HUES48 (cell line): ENCODE results near the gene COMMD3.

Source experiments
- H3K27ac ChIP-seq: one replicate; pipeline ENCODE4 v1.7.0; 2013; ENCODE audit warnings: low read depth, low read length, inconsistent platforms
- H3K27me3 ChIP-seq: 2 replicates; pipeline ENCODE4 v1.6.1; 2013; ENCODE audit warnings: mild to moderate bottlenecking, low read length; ENCODE audit not compliant: control insufficient read depth, insufficient read depth
- H3K36me3 ChIP-seq: 2 replicates; pipeline ENCODE4 v1.6.1; 2013; ENCODE audit warnings: low read length; ENCODE audit not compliant: control insufficient read depth, insufficient read depth
- H3K4me1 ChIP-seq: 2 replicates; pipeline ENCODE4 v1.6.1; 2013; ENCODE audit warnings: mild to moderate bottlenecking, low read length; ENCODE audit not compliant: control insufficient read depth, insufficient read depth
- H3K4me3 ChIP-seq: 2 replicates; pipeline ENCODE4 v1.5.1; 2013; ENCODE audit warnings: mild to moderate bottlenecking, low read depth, low read length
- H3K9ac ChIP-seq: 2 replicates; pipeline ENCODE4 v1.6.1; 2013; ENCODE audit warnings: mild to moderate bottlenecking, low read depth, low read length, moderate library complexity
- H3K9me3 ChIP-seq: 2 replicates; pipeline ENCODE4 v1.6.1; 2013; ENCODE audit warnings: low read length; ENCODE audit not compliant: control insufficient read depth, insufficient read depth

The COMMD3 gene

GRCh38 chr10:22316286-22317075, at the start of gene COMMD3:
Gene COMMD3, plus strand, starts transcription at chr10:22316388. Its CDS starts 30 bp downstream, at chr10:22316418.
- H3K36me3 ChIP-seq, result no peaks in the 10 kb centered on the region
- H3K9ac ChIP-seq, result peak within 1 kb of the TSS; percentile 61
- peaks cover 76% of the 10 kb centered on the region for H3K27me3 ChIP-seq
- peak within 1 kb of the TSS; percentile 81 for H3K4me3 ChIP-seq
- peaks cover 30% of the 10 kb centered on the region for H3K4me1 ChIP-seq
- peak within 1 kb of the TSS; percentile 68 for H3K27ac ChIP-seq
- H3K9me3 ChIP-seq, result no peaks in the 10 kb centered on the region

DNA sequence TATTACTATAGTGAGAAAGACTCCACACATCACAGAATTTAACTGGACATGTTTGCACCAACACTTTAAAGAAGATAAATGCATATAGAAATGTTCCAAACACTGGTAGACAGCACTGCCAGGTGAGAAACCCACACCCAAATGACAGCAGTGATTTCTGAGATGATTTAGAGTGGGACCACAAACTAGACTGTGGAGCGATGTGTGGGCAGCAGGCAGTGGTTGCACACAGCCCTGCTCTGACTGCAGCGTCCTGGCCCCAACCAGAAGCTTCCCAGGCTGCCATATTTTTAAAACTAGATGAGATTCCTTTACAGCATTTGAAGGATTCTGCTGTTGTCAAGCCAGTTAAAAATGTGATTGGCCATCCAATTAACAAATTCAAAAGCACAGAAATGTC, 47.7 kb upstream of the COMMD3 start:
- H3K4me1 ChIP-seq, result no peaks in the 10 kb centered on the region
- no peaks in the 10 kb centered on the region for H3K36me3 ChIP-seq
- no peaks in the 10 kb centered on the region for H3K9me3 ChIP-seq
- no peak overlapping the region for H3K27ac ChIP-seq
- no peak overlapping the region for H3K4me3 ChIP-seq
- no peaks in the 10 kb centered on the region for H3K27me3 ChIP-seq
- H3K9ac ChIP-seq, result no peak overlapping the region

GRCh38 chr10:22271786-22272185, 44.4 kb upstream of the COMMD3 start:
- H3K4me3 ChIP-seq, result no peak overlapping the region
- H3K9ac ChIP-seq, result no peak overlapping the region
- H3K36me3 ChIP-seq, result no peaks in the 10 kb centered on the region
- no peaks in the 10 kb centered on the region for H3K4me1 ChIP-seq
- H3K9me3 ChIP-seq, result no peaks in the 10 kb centered on the region
- H3K27me3 ChIP-seq, result no peaks in the 10 kb centered on the region
- no peak overlapping the region for H3K27ac ChIP-seq

DNA sequence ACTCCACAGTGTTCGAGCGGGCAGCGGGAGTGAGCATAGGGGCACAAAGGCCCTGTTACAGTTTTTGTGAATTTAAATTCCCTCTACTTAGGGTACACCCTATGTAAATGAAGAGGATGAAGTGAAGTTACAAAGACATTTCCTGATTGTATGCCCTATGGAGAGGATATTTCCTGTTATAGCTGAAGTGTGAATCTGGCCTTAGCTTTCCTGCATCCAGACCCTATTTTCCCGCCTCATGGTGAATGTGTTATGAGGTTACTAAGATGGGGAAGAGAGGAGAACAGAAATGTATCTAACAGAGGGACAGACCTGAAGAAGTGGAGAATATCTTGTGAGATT, 37.8 kb upstream of the COMMD3 start:
- Histone ChIP-seq H3K9ac (no peak overlapping the region), H3K4me1 (peaks cover 27% of the 10 kb centered on the region), H3K27me3 (no peaks in the 10 kb centered on the region; the same call in 1 of the 2 replicates), H3K4me3 (no peak overlapping the region), H3K27ac (no peak overlapping the region), H3K36me3 (no peaks in the 10 kb centered on the region), H3K9me3 (no peaks in the 10 kb centered on the region)

GRCh38 chr10:22280078-22280477, 36.1 kb upstream of the COMMD3 start:
- H3K27me3 ChIP-seq, result no peaks in the 10 kb centered on the region; the same call in 1 of the 2 replicates
- peak overlapping the region; percentile 18; the same call in 1 of the 2 replicates for H3K4me3 ChIP-seq
- H3K9me3 ChIP-seq, result no peaks in the 10 kb centered on the region
- H3K4me1 ChIP-seq, result peaks cover 27% of the 10 kb centered on the region
- no peaks in the 10 kb centered on the region for H3K36me3 ChIP-seq
- H3K27ac ChIP-seq, result no peak overlapping the region
- no peak overlapping the region for H3K9ac ChIP-seq

DNA sequence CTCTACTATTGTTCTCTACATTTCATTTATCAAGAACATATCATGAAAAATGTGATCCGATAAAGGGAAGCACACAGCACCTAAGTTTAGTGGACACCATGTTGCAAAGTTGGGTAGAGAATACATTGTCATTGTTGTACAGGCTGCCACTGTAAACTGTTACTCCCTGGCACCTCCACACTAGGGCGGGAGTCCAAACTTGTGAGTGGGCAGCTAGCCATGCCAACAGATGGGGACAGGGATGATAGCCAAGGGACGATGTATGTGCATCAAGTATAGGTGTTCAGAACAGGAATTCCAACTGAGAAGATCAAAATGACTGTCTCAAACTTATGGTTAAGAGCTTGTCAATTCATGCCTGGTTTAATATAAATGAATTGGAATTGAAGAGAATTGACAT, 31.1 kb upstream of the COMMD3 start:
- H3K36me3 ChIP-seq, result no peaks in the 10 kb centered on the region
- no peaks in the 10 kb centered on the region for H3K27me3 ChIP-seq
- no peak overlapping the region for H3K27ac ChIP-seq
- H3K4me3 ChIP-seq, result no peak overlapping the region
- H3K4me1 ChIP-seq, result peaks cover 8% of the 10 kb centered on the region
- H3K9ac ChIP-seq, result no peak overlapping the region
- H3K9me3 ChIP-seq, result no peaks in the 10 kb centered on the region

GRCh38 chr10:22293747-22294404, 22.3 kb upstream of the COMMD3 start:
- Histone ChIP-seq H3K9ac (no peak overlapping the region), H3K27me3 (no peaks in the 10 kb centered on the region), H3K4me1 (no peaks in the 10 kb centered on the region), H3K36me3 (no peaks in the 10 kb centered on the region), H3K4me3 (no peak overlapping the region), H3K9me3 (no peaks in the 10 kb centered on the region), H3K27ac (no peak overlapping the region)

DNA sequence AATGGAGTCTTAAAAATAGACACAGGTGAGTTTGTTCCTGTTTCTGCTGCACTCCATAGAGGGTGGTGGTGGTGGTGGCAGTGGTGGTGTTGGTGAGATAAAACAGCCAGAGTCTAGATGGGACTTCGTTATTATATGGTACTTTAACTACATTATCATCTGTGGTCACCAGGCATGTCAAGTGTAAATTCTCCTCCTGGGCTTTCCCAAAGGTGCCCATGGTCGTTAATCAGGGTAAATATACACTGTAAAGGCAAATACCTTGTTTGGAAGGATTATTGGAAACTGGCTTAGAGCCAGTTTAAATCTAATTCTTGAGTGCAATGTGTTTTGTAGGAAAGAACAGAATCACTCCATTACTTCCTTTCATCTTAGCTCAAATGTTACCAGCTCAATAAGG, 21.5 kb upstream of the COMMD3 start:
- no peaks in the 10 kb centered on the region for H3K9me3 ChIP-seq
- no peak overlapping the region for H3K27ac ChIP-seq
- no peaks in the 10 kb centered on the region for H3K36me3 ChIP-seq
- no peak overlapping the region for H3K4me3 ChIP-seq
- no peak overlapping the region for H3K9ac ChIP-seq
- H3K4me1 ChIP-seq, result no peaks in the 10 kb centered on the region
- no peaks in the 10 kb centered on the region for H3K27me3 ChIP-seq

GRCh38 chr10:22301193-22301592, 15.0 kb upstream of the COMMD3 start:
- Histone ChIP-seq H3K27ac (no peak overlapping the region), H3K36me3 (no peaks in the 10 kb centered on the region), H3K9me3 (no peaks in the 10 kb centered on the region), H3K4me3 (no peak overlapping the region), H3K27me3 (no peaks in the 10 kb centered on the region), H3K9ac (no peak overlapping the region), H3K4me1 (no peaks in the 10 kb centered on the region)

- no peaks in the 10 kb centered on the region for H3K4me1 ChIP-seq
- no peak overlapping the region for H3K27ac ChIP-seq
- H3K9me3 ChIP-seq, result no peaks in the 10 kb centered on the region
- no peaks in the 10 kb centered on the region for H3K36me3 ChIP-seq
- no peak overlapping the region for H3K9ac ChIP-seq
- H3K4me3 ChIP-seq, result no peak overlapping the region
- no peaks in the 10 kb centered on the region for H3K27me3 ChIP-seq
These were observed 12.7 kb upstream of the COMMD3 start for GRCh38 chr10:22303461-22303860.

DNA sequence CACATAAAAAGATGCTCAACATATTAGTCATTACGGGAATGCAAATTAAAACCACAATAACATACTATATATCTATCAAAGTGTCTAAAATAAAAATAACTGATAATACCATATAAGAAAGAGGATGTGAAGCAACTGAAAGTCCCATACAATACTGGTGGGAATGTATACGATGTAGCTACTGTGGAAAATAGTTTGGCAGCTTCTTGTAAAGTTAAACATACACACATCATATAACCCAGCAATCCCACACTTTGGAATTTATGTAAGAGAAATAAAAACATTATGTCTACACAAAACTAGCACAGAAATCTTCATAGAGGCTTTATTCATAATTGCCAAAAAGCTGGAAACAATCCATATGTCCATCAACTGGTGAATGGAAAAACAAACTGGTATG, 10.5 kb upstream of the COMMD3 start:
- Histone ChIP-seq H3K4me1 (no peaks in the 10 kb centered on the region), H3K9ac (no peak overlapping the region), H3K9me3 (no peaks in the 10 kb centered on the region), H3K4me3 (no peak overlapping the region), H3K27me3 (no peaks in the 10 kb centered on the region; the same call in 1 of the 2 replicates), H3K27ac (no peak overlapping the region), H3K36me3 (no peaks in the 10 kb centered on the region)
